GM12864 (cell line): ENCODE data around the gene EIF3D.
A peak's percentile ranks its signal among the peaks of the same experiment; 100 is the strongest.
"Not testable (repeated sequence)": the region's sequence is repeated elsewhere in the genome, so short reads cannot be mapped to it uniquely, and the experiment has no call there.

Source experiments
- DNase-seq: peaks from one replicate; pipeline ENCODE4 v3.0.0-alpha.2; 2011; ENCODE audit warnings: low read depth
- H3K4me3 ChIP-seq: 2 replicates; pipeline ENCODE4 v1.5.1; 2011; ENCODE audit warnings: mild to moderate bottlenecking, low read depth, low read length, control low read depth
- TF ChIP-seq, protein P1 (sequence below): IDR thresholded peaks from 2 replicates; pipeline ENCODE4 v1.5.1; 2011; ENCODE audit warnings: low read depth, mild to moderate bottlenecking, moderate library complexity, low read length, control low read depth, inconsistent platforms; ENCODE audit errors: missing control alignments

Gene EIF3D

GRCh38 chr22:36522662-36523061, 6.3 kb downstream of the EIF3D start:
- TF ChIP-seq, protein P1, sequence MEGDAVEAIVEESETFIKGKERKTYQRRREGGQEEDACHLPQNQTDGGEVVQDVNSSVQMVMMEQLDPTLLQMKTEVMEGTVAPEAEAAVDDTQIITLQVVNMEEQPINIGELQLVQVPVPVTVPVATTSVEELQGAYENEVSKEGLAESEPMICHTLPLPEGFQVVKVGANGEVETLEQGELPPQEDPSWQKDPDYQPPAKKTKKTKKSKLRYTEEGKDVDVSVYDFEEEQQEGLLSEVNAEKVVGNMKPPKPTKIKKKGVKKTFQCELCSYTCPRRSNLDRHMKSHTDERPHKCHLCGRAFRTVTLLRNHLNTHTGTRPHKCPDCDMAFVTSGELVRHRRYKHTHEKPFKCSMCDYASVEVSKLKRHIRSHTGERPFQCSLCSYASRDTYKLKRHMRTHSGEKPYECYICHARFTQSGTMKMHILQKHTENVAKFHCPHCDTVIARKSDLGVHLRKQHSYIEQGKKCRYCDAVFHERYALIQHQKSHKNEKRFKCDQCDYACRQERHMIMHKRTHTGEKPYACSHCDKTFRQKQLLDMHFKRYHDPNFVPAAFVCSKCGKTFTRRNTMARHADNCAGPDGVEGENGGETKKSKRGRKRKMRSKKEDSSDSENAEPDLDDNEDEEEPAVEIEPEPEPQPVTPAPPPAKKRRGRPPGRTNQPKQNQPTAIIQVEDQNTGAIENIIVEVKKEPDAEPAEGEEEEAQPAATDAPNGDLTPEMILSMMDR = no peak
- no peak overlapping the region for H3K4me3 ChIP-seq
- DNase-seq = no peak

DNA sequence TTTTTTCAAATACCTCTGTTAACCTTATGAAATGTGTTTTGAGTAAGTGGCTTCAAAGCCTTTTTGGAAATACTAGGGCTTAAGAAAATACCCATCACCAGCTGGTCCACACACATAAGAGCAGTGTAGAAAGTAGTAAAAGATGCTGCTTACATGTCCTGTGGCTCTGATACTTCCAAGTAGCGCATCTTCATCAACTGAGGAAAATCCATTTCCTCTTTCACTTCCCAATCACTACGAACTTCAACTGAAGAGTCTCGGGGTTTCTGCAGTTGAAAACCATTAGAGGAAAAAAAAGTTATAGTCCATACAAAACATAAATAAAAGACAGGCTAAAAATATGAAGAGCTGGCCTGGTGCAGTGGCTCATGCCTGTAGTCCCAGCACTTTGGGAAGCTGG, 8.5 kb downstream of the EIF3D start:
- H3K4me3 ChIP-seq = no peak overlapping the region
- TF ChIP-seq, protein P1 = no peak
- no peak for DNase-seq

GRCh38 chr22:36519906-36520305, 9.1 kb downstream of the EIF3D start:
- not testable (repeated sequence) for H3K4me3 ChIP-seq, DNase-seq

DNA sequence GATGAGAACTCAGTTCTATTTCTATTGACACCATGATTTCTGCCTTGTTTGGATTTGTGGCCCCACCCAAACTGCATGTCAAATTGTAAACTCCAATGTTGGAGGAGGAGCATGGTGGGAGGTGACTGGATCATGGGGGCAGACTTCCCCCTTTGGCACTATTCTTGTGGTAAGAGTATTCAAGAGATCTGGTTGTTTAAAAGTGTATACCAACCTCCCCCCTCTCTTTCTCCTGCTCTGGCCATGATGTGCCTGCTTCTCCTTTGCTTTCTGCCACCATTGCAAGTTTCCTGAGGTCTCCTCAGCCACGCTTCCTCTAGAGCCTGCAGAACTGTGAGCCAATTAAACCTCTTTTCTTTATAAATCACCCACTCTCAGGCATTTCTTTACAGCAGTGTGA, 14.2 kb downstream of the EIF3D start:
- DNase-seq = no peak
- TF ChIP-seq, protein P1 = no peak
- no peak overlapping the region for H3K4me3 ChIP-seq

DNA sequence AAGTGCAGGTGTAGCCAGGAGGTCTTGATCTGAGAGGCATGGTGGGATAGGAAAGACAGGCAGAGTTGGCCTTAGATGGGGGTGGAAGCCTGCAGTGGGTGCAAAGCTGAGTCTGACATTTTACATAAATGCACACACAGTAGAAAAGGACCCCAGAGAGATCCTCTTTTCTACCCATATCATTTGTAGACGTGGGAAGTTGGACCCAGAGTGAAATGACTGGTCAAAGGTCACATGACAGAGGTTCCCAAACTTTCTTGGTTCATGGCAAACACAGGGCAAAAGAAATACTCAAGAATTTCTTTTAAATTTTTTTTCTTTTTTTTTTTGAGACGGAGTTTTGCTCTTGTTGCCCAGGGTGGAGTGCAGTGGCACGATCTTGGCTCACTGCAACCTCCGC, 16.0 kb downstream of the EIF3D start:
- H3K4me3 ChIP-seq = no peak overlapping the region
- DNase-seq = no peak
- TF ChIP-seq, protein P1 = no peak

DNA sequence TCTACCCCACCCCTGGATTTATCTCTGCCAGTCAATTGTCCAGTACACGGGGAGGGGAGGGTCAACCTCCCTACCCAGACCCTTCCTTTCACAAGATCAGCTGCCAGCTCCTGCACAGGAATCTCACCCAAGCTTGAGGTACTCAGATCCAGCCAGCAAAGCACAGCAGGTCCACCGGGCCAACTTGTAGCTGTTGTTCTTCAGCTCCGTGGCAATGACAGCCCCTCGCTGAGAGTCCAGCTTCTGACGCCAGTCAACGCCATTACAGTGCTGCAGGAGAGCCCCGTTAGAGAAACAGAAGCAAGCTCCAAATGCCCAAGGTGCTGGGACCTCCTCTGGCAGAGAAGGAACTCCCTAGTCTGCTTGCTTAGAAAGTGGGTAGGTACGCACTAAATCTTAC, 16.6 kb downstream of the EIF3D start:
- TF ChIP-seq, protein P1 = no peak
- no peak overlapping the region for H3K4me3 ChIP-seq
- DNase-seq = no peak

GRCh38 chr22:36510966-36511881, 17.7 kb downstream of the EIF3D start:
- TF ChIP-seq, protein P1 = peak; percentile 75
- no peak for DNase-seq
- H3K4me3 ChIP-seq = no peak overlapping the region
